Thyroid gland (tissue), 4 donors: ENCODE results near the gene MROH8. TPM values are rescaled to one million over a fixed set of nuclear protein-coding genes. Genes with fewer than 3 reads are reported as not detected.

Experiments
- DNase-seq, 2 donors: peaks; one replicate each; pipeline ENCODE4 v3.0.0-alpha.2; 2019
- H3K27ac ChIP-seq, 3 donors: fragments of 200-600 bp; sonication (generic); 1 replicate in 2 of 3; 2 replicates in 1 of 3; pipeline ENCODE4 v1.5.1; 2016 to 2019; ENCODE audit warnings: mild to moderate bottlenecking in 1 of 3, moderate library complexity in 1 of 3
- H3K27me3 ChIP-seq: fragments of 200-600 bp; sonication (generic); one replicate; pipeline ENCODE4 v1.5.1; 2019
- H3K36me3 ChIP-seq, 2 donors: fragments of 200-600 bp; sonication (generic); one replicate each; pipeline ENCODE4 v1.5.1; 2016 to 2019
- H3K4me1 ChIP-seq, 2 donors: fragments of 200-600 bp; sonication (generic); one replicate each; pipeline ENCODE4 v1.5.1; 2017 to 2019
- H3K4me3 ChIP-seq, 3 donors: fragments of 200-600 bp; sonication (generic); replicated peaks in 1 of 3; 1 replicate in 2 of 3; 2 replicates in 1 of 3; pipeline ENCODE4 v1.5.1; 2016; ENCODE audit warnings: mild to moderate bottlenecking in 1 of 3
- H3K9me3 ChIP-seq: fragments of 200-600 bp; sonication (generic); one replicate; pipeline ENCODE4 v1.5.1; 2017
- CTCF ChIP-seq, 6 experiments: fragments of 200-600 bp in 3 of 6; fragments of 450-650 bp in 3 of 6; sonication (generic) in 3 of 6; IDR thresholded peaks; one replicate each; pipeline ENCODE4 v1.5.1; 2016 to 2019; ENCODE audit warnings: antibody characterized with exemption in 6 of 6, mild to moderate bottlenecking in 2 of 6, inconsistent platforms in 1 of 6, moderate library complexity in 1 of 6
- POLR2A ChIP-seq, 2 donors: fragments of 450-650 bp; IDR thresholded peaks; one replicate each; pipeline ENCODE4 v1.6.1; 2017; ENCODE audit warnings: antibody characterized with exemption in 2 of 2, mild to moderate bottlenecking in 2 of 2, moderate library complexity in 1 of 2
- WGBS, 2 donors: methylation state at CpG; one replicate each; pipeline ENCODE4 v1.1.5; 2017; 5-methylcytosine and 5-hydroxymethylcytosine counted together
- intact Hi-C: fragments of 100-400 bp; cut with DNase I; formaldehyde crosslinking; loops from one replicate; pipeline ENCODE4 v1.15.1; 2023
- total RNA-seq, 4 donors: library from RNA; depleted of rRNA; stranded (reverse); fragments of >200 nt; gene quantifications; one replicate each; pipeline ENCODE4 v1.2.3, GENCODE V29; 2016

MROH8 gene
- total RNA-seq, 4 donors from 2014 or later = 2.3 to 7.5 (median 3.4) TPM

- H3K9me3 ChIP-seq = no peaks in the 10 kb centered on the region
- no peaks in the 10 kb centered on the region for H3K27me3 ChIP-seq
- no peaks in the 10 kb centered on the region for H3K36me3 ChIP-seq
- peaks cover 25 to 28% of the 10 kb centered on the region in 2 donors for H3K4me1 ChIP-seq
- H3K27ac ChIP-seq = peak overlapping the region; percentile 39 to 52 (median 50)
- TF ChIP-seq POLR2A (IDR thresholded peaks at IDR 0.05) = no peak
- TF ChIP-seq CTCF (IDR thresholded peaks at IDR 0.05) = no peak
- H3K4me3 ChIP-seq = no peak overlapping the region
- intact Hi-C loops = no loop called here
- WGBS, 2 donors = 30 to 38% methylated on average over 4 of the region's 4 CpGs
- DNase-seq = peak; percentile 17 to 38
Measured at GRCh38 chr20:37120497-37120896, 58.9 kb downstream of the MROH8 start.

- no peak for DNase-seq
- intact Hi-C loops = no loop called here
- Histone ChIP-seq H3K36me3 (no peaks in the 10 kb centered on the region), H3K4me3 (no peak overlapping the region), H3K4me1 (peaks cover 25 to 28% of the 10 kb centered on the region in 2 donors), H3K9me3 (no peaks in the 10 kb centered on the region), H3K27ac (peak overlapping the region in 2 of 3 donors; percentile 39 to 52), H3K27me3 (no peaks in the 10 kb centered on the region)
- WGBS, 2 donors = 90 to 94% methylated on average over 7 of the region's 7 CpGs
- no peak for TF ChIP-seq CTCF (IDR thresholded peaks at IDR 0.05)
- no peak for TF ChIP-seq POLR2A (IDR thresholded peaks at IDR 0.05)
Measured at GRCh38 chr20:37119356-37120036, 59.9 kb downstream of the MROH8 start.

- no peaks in the 10 kb centered on the region for H3K36me3 ChIP-seq
- H3K27ac ChIP-seq = no peak overlapping the region
- intact Hi-C loops = no loop called here
- H3K4me1 ChIP-seq = peaks cover 20 to 30% of the 10 kb centered on the region in 2 donors
- no peak for DNase-seq
- WGBS, 2 donors = 97% methylated on average over 8 of the region's 8 CpGs
- H3K9me3 ChIP-seq = no peaks in the 10 kb centered on the region
- H3K27me3 ChIP-seq = no peaks in the 10 kb centered on the region
- no peak for TF ChIP-seq POLR2A (IDR thresholded peaks at IDR 0.05)
- no peak for TF ChIP-seq CTCF (IDR thresholded peaks at IDR 0.05)
- no peak overlapping the region for H3K4me3 ChIP-seq
Measured at GRCh38 chr20:37114012-37114411, 65.3 kb downstream of the MROH8 start.

- Histone ChIP-seq H3K4me1 (peaks cover 18 to 25% of the 10 kb centered on the region in 2 donors), H3K36me3 (no peaks in the 10 kb centered on the region), H3K9me3 (no peaks in the 10 kb centered on the region), H3K27me3 (no peaks in the 10 kb centered on the region), H3K4me3 (no peak overlapping the region), H3K27ac (peak overlapping the region; percentile 5 to 61 (median 47))
- DNase-seq = peak; percentile 47 to 70
- intact Hi-C loops = no loop called here
- TF ChIP-seq CTCF (IDR thresholded peaks at IDR 0.05) = no peak
- no peak for TF ChIP-seq POLR2A (IDR thresholded peaks at IDR 0.05)
- 38 to 54% methylated on average over 2 of the region's 2 CpGs for WGBS, 2 donors
Measured at GRCh38 chr20:37111926-37112455, 67.4 kb downstream of the MROH8 start.

GRCh38 chr20:37108676-37109075, 70.7 kb downstream of the MROH8 start:
- Histone ChIP-seq H3K27me3 (no peaks in the 10 kb centered on the region), H3K4me1 (peaks cover 9 to 16% of the 10 kb centered on the region in 2 donors), H3K9me3 (no peaks in the 10 kb centered on the region), H3K27ac (no peak overlapping the region), H3K4me3 (no peak overlapping the region), H3K36me3 (no peaks in the 10 kb centered on the region)
- no peak for TF ChIP-seq CTCF (IDR thresholded peaks at IDR 0.05)
- TF ChIP-seq POLR2A (IDR thresholded peaks at IDR 0.05) = no peak
- intact Hi-C loops = no loop called here
- WGBS, 2 donors = 93 to 98% methylated on average over 4 of the region's 4 CpGs
- DNase-seq = no peak
